CD4-positive, alpha-beta T cell treated with Interleukin-12 subunit alpha and Interleukin-12 subunit beta, for 1 hour (primary cell): ENCODE measurements around the gene ELSPBP1.
"Not testable (repeated sequence)": the region's sequence is repeated elsewhere in the genome, so short reads cannot be mapped to it uniquely, and the experiment has no call there.

Experiments
- DNase-seq: peaks from one replicate; pipeline ENCODE4 v3.0.0-alpha.2; 2020

ELSPBP1 gene

GRCh38 chr19:48043675-48044258 is 49.3 kb downstream of the ELSPBP1 start, which contains the start of gene CABP5:
Gene CABP5, minus strand, starts transcription at chr19:48044079. Its CDS starts 157 bp downstream, at chr19:48043922.
- no peak for DNase-seq

GRCh38 chr19:48044561-48044960 is 50.1 kb downstream of the ELSPBP1 start:
- no peak for DNase-seq

- no peak for DNase-seq
Observed at GRCh38 chr19:48051335-48052033, 57.1 kb downstream of the ELSPBP1 start.

- DNase-seq: no peak
Observed at GRCh38 chr19:48053076-48053475, 58.6 kb downstream of the ELSPBP1 start.

GRCh38 chr19:48053856-48054255 is 59.4 kb downstream of the ELSPBP1 start:
- no peak for DNase-seq

- DNase-seq: no peak
Observed at GRCh38 chr19:48059331-48059730, 64.9 kb downstream of the ELSPBP1 start.

GRCh38 chr19:48060381-48060780 is 65.9 kb downstream of the ELSPBP1 start:
- no peak for DNase-seq

- no peak for DNase-seq
Observed at GRCh38 chr19:48061401-48062344, 67.2 kb downstream of the ELSPBP1 start.

GRCh38 chr19:48064509-48064908 is 70.1 kb downstream of the ELSPBP1 start:
- DNase-seq: no peak

GRCh38 chr19:48069435-48069834 is 75.0 kb downstream of the ELSPBP1 start:
- no peak for DNase-seq

GRCh38 chr19:48070177-48070769 is 75.8 kb downstream of the ELSPBP1 start:
- DNase-seq: not testable (repeated sequence)
